A673 (cell line): ENCODE measurements around the gene CNFN. TPM values are rescaled to one million over a fixed set of nuclear protein-coding genes. Genes with fewer than 3 reads are reported as not detected.

Source experiments
- BruUV-seq: library from RNA; stranded (reverse); fragments of 400-500 nt; replicated peaks from 2 replicates; lab custom pipeline; 2021; lab: Mats Ljungman, UMichigan
- CTCF ChIA-PET: fragments of 300-600 bp; sonication (Branson Sonifier 250); formaldehyde crosslinking; loops from one replicate; lab custom pipeline; 2022; ENCODE audit warnings: antibody characterized with exemption; lab: Charles Lee
- POLR2A ChIA-PET: fragments of 300-600 bp; sonication (Branson Sonifier 250); formaldehyde crosslinking; loops from one replicate; lab custom pipeline; 2022; ENCODE audit warnings: antibody characterized with exemption; ENCODE audit not compliant: low non-redundant PET; lab: Charles Lee
- DNase-seq: peaks from one replicate; pipeline ENCODE4 v3.0.0-alpha.2; 2015; ENCODE audit warnings: low spot score
- H3K27ac ChIP-seq: fragments of 200-600 bp; sonication (generic); 2 replicates; pipeline ENCODE4 v1.5.1; 2016; ENCODE audit warnings: mixed run types, low read depth, mild to moderate bottlenecking, mixed read lengths, antibody characterized with exemption, low read length; ENCODE audit not compliant: poor library complexity, severe bottlenecking
- H3K27me3 ChIP-seq: fragments of 200-600 bp; sonication (generic); replicated peaks from 2 replicates; pipeline ENCODE4 v1.6.1; 2017; ENCODE audit warnings: mixed run types, low read depth, mild to moderate bottlenecking, mixed read lengths, antibody characterized with exemption, low read length; ENCODE audit not compliant: insufficient read depth, poor library complexity
- H3K36me3 ChIP-seq: fragments of 200-600 bp; sonication (generic); 2 replicates; pipeline ENCODE4 v1.6.1; 2016; ENCODE audit warnings: mixed run types, mild to moderate bottlenecking, mixed read lengths, antibody characterized with exemption, low read length; ENCODE audit not compliant: insufficient read depth, poor library complexity, severe bottlenecking
- H3K4me1 ChIP-seq: fragments of 200-600 bp; sonication (generic); 2 replicates; pipeline ENCODE4 v1.6.1; 2017; ENCODE audit warnings: mixed run types, mild to moderate bottlenecking, mixed read lengths, antibody characterized with exemption, low read length; ENCODE audit not compliant: insufficient read depth, poor library complexity, severe bottlenecking
- H3K4me3 ChIP-seq: fragments of 200-600 bp; sonication (generic); 2 replicates; pipeline ENCODE4 v1.5.1; 2016; ENCODE audit warnings: low read depth, mixed run types, mild to moderate bottlenecking, mixed read lengths, low read length; ENCODE audit not compliant: poor library complexity, severe bottlenecking
- H3K9me3 ChIP-seq: fragments of 200-600 bp; sonication (generic); 2 replicates; pipeline ENCODE4 v1.6.1; 2016; ENCODE audit warnings: mixed run types, low read depth, mild to moderate bottlenecking, mixed read lengths, antibody characterized with exemption, low read length; ENCODE audit not compliant: poor library complexity, severe bottlenecking
- CTCF ChIP-seq: fragments of 300-800, 200-600 bp; sonication (generic); conservative IDR thresholded peaks from 2 replicates; pipeline ENCODE4 v1.5.1; 2017; ENCODE audit warnings: low read depth, mild to moderate bottlenecking, antibody characterized with exemption, low read length, moderate library complexity, mixed read lengths
- EZH2 ChIP-seq: fragments of 200-600 bp; sonication (generic); IDR thresholded peaks from 2 replicates; pipeline ENCODE4 v1.6.1; 2017; ENCODE audit warnings: borderline replicate concordance, low read depth, mild to moderate bottlenecking, mixed read lengths, antibody characterized with exemption, low read length; ENCODE audit not compliant: poor library complexity, severe bottlenecking
- intact Hi-C: fragments of 100-400 bp; cut with micrococcal nuclease; formaldehyde crosslinking; loops from one replicate; pipeline ENCODE4 v1.10.0; 2022; ENCODE audit not compliant: unreplicated experiment
- total RNA-seq: library from RNA; stranded (reverse); gene quantifications from 2 replicates; pipeline ENCODE4 v1.2.3, GENCODE V29; 2021

CNFN gene
- total RNA-seq, 1 experiment from 2014 or later = not detected

GRCh38 chr19:42424345-42424707, 34.2 kb upstream of the CNFN start:
- H3K4me3 ChIP-seq = no peak overlapping the region
- ChIA-PET POLR2A (no interaction called here), CTCF (interaction anchor here (2.1 kb wide), 1 partner anchor 14 kb away, joined by 10 read pairs; no protein-coding TSS in a partner anchor)
- no peak overlapping the region for H3K27ac ChIP-seq
- no peak for DNase-seq
- TF ChIP-seq EZH2 = no peak
- TF ChIP-seq CTCF = no peak
- no peaks in the 10 kb centered on the region for H3K27me3 ChIP-seq
- no peaks in the 10 kb centered on the region for H3K9me3 ChIP-seq
- intact Hi-C loops = no loop called here
- H3K4me1 ChIP-seq = peaks cover 17% of the 10 kb centered on the region
- no TSS peak for BruUV-seq
- no peaks in the 10 kb centered on the region for H3K36me3 ChIP-seq

- POLR2A ChIA-PET = interaction anchor here (0.5 to 0.6 kb wide), 2 partner anchors 15 to 116 kb away, joined by 4 to 6 read pairs; no protein-coding TSS in a partner anchor
Measured at GRCh38 chr19:42423462-42424344, 33.6 kb upstream of the CNFN start.

GRCh38 chr19:42422901-42423461, 32.9 kb upstream of the CNFN start:
- no TSS peak for BruUV-seq
- no peak for TF ChIP-seq EZH2

More at GRCh38 chr19:42423462-42424344, 33.6 kb upstream of the CNFN start:
- H3K9me3 ChIP-seq = no peaks in the 10 kb centered on the region
- CTCF ChIA-PET = interaction anchor here (1.0 to 2.1 kb wide), 2 partner anchors 15 to 17 kb away, joined by 5 to 10 read pairs; no protein-coding TSS in a partner anchor
- TF ChIP-seq EZH2 = no peak
- H3K27me3 ChIP-seq = no peaks in the 10 kb centered on the region
- H3K36me3 ChIP-seq = no peaks in the 10 kb centered on the region
- peaks cover 17% of the 10 kb centered on the region for H3K4me1 ChIP-seq
- DNase-seq = peak; percentile 93
- BruUV-seq = no TSS peak
- no peak overlapping the region for H3K27ac ChIP-seq
- H3K4me3 ChIP-seq = peak overlapping the region; percentile 54
- intact Hi-C loops = no loop called here

More at GRCh38 chr19:42422901-42423461, 32.9 kb upstream of the CNFN start:
- POLR2A ChIA-PET = no interaction called here
- Histone ChIP-seq H3K27me3 (no peaks in the 10 kb centered on the region), H3K4me1 (peaks cover 17% of the 10 kb centered on the region), H3K36me3 (no peaks in the 10 kb centered on the region), H3K4me3 (peak overlapping the region; percentile 54), H3K27ac (no peak overlapping the region), H3K9me3 (no peaks in the 10 kb centered on the region)
- CTCF ChIA-PET = interaction anchor here (1.0 to 2.1 kb wide), 2 partner anchors 16 to 18 kb away, joined by 5 to 10 read pairs; no protein-coding TSS in a partner anchor
- peak; percentile 39 for DNase-seq
- intact Hi-C loops = no loop called here
